Tibial nerve (tissue), 4 donors: Measurements from ENCODE around the gene CCDC188. TPM values are rescaled to one million over a fixed set of nuclear protein-coding genes. Genes with fewer than 3 reads are reported as not detected.

Experiments used
- DNase-seq, 2 donors: peaks; one replicate each; pipeline ENCODE4 v3.0.0-alpha.2; 2019; ENCODE audit warnings: low spot score in 2 of 2
- H3K27ac ChIP-seq, 4 donors: fragments of 200-600 bp; sonication (generic) in 3 of 4; one replicate each; pipeline ENCODE4 v1.5.1; 2017 to 2019; ENCODE audit warnings: mild to moderate bottlenecking in 1 of 4
- H3K27me3 ChIP-seq, 2 donors: fragments of 200-600 bp; sonication (generic) in 1 of 2; one replicate each; pipeline versions ENCODE4 v1.5.1 to v1.6.0; 2017 to 2019
- H3K36me3 ChIP-seq, 3 donors: fragments of 200-600 bp; sonication (generic); one replicate each; pipeline ENCODE4 v1.5.1; 2018 to 2019
- H3K4me1 ChIP-seq, 4 donors: fragments of 200-600 bp; sonication (generic) in 3 of 4; one replicate each; pipeline ENCODE4 v1.5.1; 2017 to 2019
- H3K4me3 ChIP-seq, 4 donors: fragments of 200-600 bp; sonication (generic) in 3 of 4; one replicate each; pipeline ENCODE4 v1.5.1; 2017 to 2019; ENCODE audit warnings: mild to moderate bottlenecking in 1 of 4, moderate library complexity in 1 of 4
- H3K9me3 ChIP-seq, 4 donors: fragments of 200-600 bp; sonication (generic) in 3 of 4; one replicate each; pipeline ENCODE4 v1.5.1; 2017 to 2019
- CTCF ChIP-seq, 5 experiments: fragments of 200-600 bp in 3 of 5; fragments of 450-650 bp in 2 of 5; sonication (generic) in 3 of 5; IDR thresholded peaks; one replicate each; pipeline ENCODE4 v1.5.1; 2016 to 2019; ENCODE audit warnings: antibody characterized with exemption in 5 of 5, mild to moderate bottlenecking in 3 of 5, moderate library complexity in 2 of 5
- EP300 ChIP-seq, 2 donors: sonication (generic); formaldehyde crosslinking; IDR thresholded peaks; one replicate each; pipeline ENCODE4 v1.6.1; 2017; ENCODE audit warnings: antibody characterized with exemption in 2 of 2, mild to moderate bottlenecking in 1 of 2
- POLR2A ChIP-seq, 2 donors: fragments of 450-650 bp; IDR thresholded peaks; one replicate each; pipeline ENCODE4 v1.6.1; 2017; ENCODE audit warnings: antibody characterized with exemption in 2 of 2, mild to moderate bottlenecking in 2 of 2, moderate library complexity in 2 of 2
- WGBS, 2 donors: methylation state at CpG; one replicate each; pipeline ENCODE4 v1.1.5; 2018; 5-methylcytosine and 5-hydroxymethylcytosine counted together
- total RNA-seq, 4 donors: library from RNA; depleted of rRNA; stranded (reverse); fragments of >200 nt; gene quantifications; one replicate each; pipeline ENCODE4 v1.1.0, GENCODE V29; 2016

CCDC188 gene
- total RNA-seq, 4 donors from 2014 or later = 1.5 to 12.4 (median 6.6) TPM

- peak overlapping the region in 2 of 4 donors; percentile 34 to 94 for H3K27ac ChIP-seq
- no peaks in the 10 kb centered on the region for H3K27me3 ChIP-seq
- peaks cover 0 to 35% (median 12%) of the 10 kb centered on the region in 3 donors for H3K36me3 ChIP-seq
- H3K4me1 ChIP-seq = peaks cover 0 to 40% (median 19%) of the 10 kb centered on the region in 4 donors
- H3K4me3 ChIP-seq = no peak overlapping the region
- no peak for DNase-seq
- 80 to 83% methylated on average over 3 of the region's 3 CpGs for WGBS, 2 donors
- TF ChIP-seq CTCF (IDR thresholded peaks at IDR 0.05) (no peak), POLR2A (IDR thresholded peaks at IDR 0.05) (no peak), EP300 (IDR thresholded peaks at IDR 0.05) (no peak)
- H3K9me3 ChIP-seq = no peaks in the 10 kb centered on the region
Measured at GRCh38 chr22:20129747-20130014, 21.2 kb downstream of the CCDC188 start.

DNA sequence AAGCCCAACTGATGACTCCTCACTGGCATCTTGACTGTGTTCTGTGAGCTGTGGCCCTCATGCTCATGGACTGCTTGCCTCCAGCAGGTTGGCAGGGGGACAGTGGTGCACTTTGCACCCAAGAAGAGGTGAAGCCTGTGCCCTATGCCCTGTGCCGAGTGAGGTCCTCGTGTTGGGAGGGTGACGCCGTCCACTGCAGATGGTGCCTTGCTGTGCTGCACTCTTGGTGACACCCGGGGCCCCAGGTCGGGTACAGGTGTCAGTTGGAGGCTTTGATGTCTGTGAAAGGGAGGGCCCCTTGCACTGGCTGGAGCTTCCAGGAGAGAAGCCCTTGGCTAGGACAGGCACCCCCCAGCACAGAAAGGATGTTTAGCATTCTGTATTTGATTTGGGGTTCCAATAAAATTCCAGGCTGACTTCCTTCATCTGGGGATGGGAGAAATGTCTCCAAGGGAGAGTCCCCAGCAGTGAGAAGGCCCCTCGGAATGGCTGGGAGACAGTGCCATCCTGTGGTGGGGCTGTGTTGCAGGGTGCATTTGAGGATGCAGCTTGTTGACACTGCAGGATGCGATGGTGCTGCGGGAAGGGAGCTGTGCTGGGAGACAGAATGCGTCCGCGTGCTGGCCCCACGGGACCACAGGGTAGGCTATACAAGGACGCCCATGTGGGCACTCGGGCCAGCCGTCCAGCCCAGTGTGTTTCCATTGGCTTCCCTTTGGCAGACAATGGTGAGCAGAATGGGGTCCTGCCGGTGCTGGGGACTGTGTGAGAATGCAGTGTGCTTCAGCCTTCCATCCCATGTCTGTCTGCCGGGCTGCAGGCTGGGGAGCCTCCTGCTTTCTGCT, 21.7 kb downstream of the CCDC188 start:
- Histone ChIP-seq H3K27me3 (no peaks in the 10 kb centered on the region), H3K4me3 (no peak overlapping the region), H3K9me3 (no peaks in the 10 kb centered on the region), H3K27ac (peak overlapping the region in 2 of 4 donors; percentile 34 to 94), H3K36me3 (peaks cover 0 to 41% (median 12%) of the 10 kb centered on the region in 3 donors), H3K4me1 (peaks cover 0 to 35% (median 14%) of the 10 kb centered on the region in 4 donors)
- TF ChIP-seq CTCF (IDR thresholded peaks at IDR 0.05) = peak in 3 of 5 experiments; percentile 5 to 20 (median 10)
- no peak for TF ChIP-seq EP300 (IDR thresholded peaks at IDR 0.05)
- no peak for DNase-seq
- WGBS, 2 donors = 26 to 30% methylated on average over 8 to 12 of the region's 18 CpGs

- DNase-seq = no peak
- WGBS, 2 donors = 50 to 64% methylated on average over 2 of the region's 2 CpGs
- Histone ChIP-seq H3K36me3 (peaks cover 0 to 46% (median 12%) of the 10 kb centered on the region in 3 donors), H3K9me3 (no peaks in the 10 kb centered on the region), H3K4me3 (no peak overlapping the region), H3K27ac (peak overlapping the region in 1 of 4 donors; percentile 94), H3K4me1 (peaks cover 0 to 34% (median 9%) of the 10 kb centered on the region in 4 donors), H3K27me3 (no peaks in the 10 kb centered on the region)
- TF ChIP-seq POLR2A (IDR thresholded peaks at IDR 0.05) (no peak), CTCF (IDR thresholded peaks at IDR 0.05) (no peak), EP300 (IDR thresholded peaks at IDR 0.05) (no peak)
Measured at GRCh38 chr22:20128619-20128901, 22.3 kb downstream of the CCDC188 start.

GRCh38 chr22:20127869-20128618, 22.8 kb downstream of the CCDC188 start:
- H3K27ac ChIP-seq = no peak overlapping the region
- H3K27me3 ChIP-seq = no peaks in the 10 kb centered on the region
- peaks cover 0 to 48% (median 12%) of the 10 kb centered on the region in 3 donors for H3K36me3 ChIP-seq
- H3K4me3 ChIP-seq = no peak overlapping the region
- TF ChIP-seq POLR2A (IDR thresholded peaks at IDR 0.05) = no peak
- TF ChIP-seq EP300 (IDR thresholded peaks at IDR 0.05) = no peak
- TF ChIP-seq CTCF (IDR thresholded peaks at IDR 0.05) = no peak
- no peak for DNase-seq
- peaks cover 0 to 31% (median 8%) of the 10 kb centered on the region in 4 donors for H3K4me1 ChIP-seq
- no peaks in the 10 kb centered on the region for H3K9me3 ChIP-seq
- WGBS, 2 donors = 69 to 74% methylated on average over 16 to 17 of the region's 17 CpGs

DNA sequence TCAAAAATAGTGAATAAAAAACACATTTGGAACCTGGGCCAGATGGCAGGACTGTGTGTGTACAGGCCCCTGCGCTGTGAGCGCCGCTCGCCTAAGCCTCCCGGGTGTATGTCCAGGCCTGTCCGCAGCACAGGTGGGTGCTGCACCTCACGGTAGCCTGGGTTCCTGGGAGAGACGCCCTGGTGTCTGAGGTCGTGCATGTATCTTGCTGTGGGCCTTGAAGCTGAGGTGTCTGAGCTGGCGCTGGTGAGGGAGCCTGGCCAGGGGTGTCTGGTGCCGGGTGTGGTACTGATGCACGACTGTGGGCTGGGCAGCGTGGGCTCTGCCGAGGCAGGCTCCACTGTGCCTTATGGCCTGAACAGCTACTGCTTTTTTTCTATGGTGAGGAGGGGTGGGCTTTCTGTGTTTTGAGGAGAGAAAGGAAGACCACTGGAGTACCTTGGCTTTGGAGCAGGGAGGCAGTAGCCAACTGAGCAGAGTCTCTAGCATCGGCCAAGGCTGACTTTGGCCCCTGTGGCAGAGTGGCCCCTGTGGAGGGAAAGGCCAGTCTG, 23.5 kb downstream of the CCDC188 start:
- Histone ChIP-seq H3K27me3 (no peaks in the 10 kb centered on the region), H3K4me1 (peaks cover 0 to 26% (median 2%) of the 10 kb centered on the region in 4 donors), H3K4me3 (no peak overlapping the region), H3K27ac (no peak overlapping the region), H3K9me3 (no peaks in the 10 kb centered on the region), H3K36me3 (peaks cover 0 to 48% (median 12%) of the 10 kb centered on the region in 3 donors)
- DNase-seq = no peak
- WGBS, 2 donors = 79 to 86% methylated on average over 15 of the region's 15 CpGs
- TF ChIP-seq EP300 (IDR thresholded peaks at IDR 0.05) = no peak
- no peak for TF ChIP-seq POLR2A (IDR thresholded peaks at IDR 0.05)
- TF ChIP-seq CTCF (IDR thresholded peaks at IDR 0.05) = no peak
